Measurements from ENCODE around the gene SCFD2.

GRCh38 chr4:52877694-52878093 lies 488.2 kb downstream of the SCFD2 start:
- TF ChIP-seq POLR2A (IDR thresholded peaks at IDR 0.05) (no peak), CTCF (IDR thresholded peaks at IDR 0.05 in 4 of 5, conservative IDR thresholded peaks at IDR 0.05 in 1 of 5) (no peak)
